Right lobe of liver (tissue), 4 donors: ENCODE data around the gene ANKRD11.

ENCODE experiments used
- CTCF ChIP-seq, 4 donors: fragments of 200-600 bp in 3 of 4; fragments of 450-650 bp in 1 of 4; IDR thresholded peaks; one replicate each; pipeline versions ENCODE4 v1.5.1 to v1.8.0; 2016 to 2022; ENCODE audit warnings: antibody characterized with exemption in 4 of 4, mild to moderate bottlenecking in 2 of 4
- POLR2A ChIP-seq: fragments of 450-650 bp; IDR thresholded peaks from one replicate; pipeline ENCODE4 v1.6.1; 2017; ENCODE audit warnings: antibody characterized with exemption, mild to moderate bottlenecking
- donor health status: DM: no; HTN: no; CAD: no.
- donor health status: DM: no; HTN: no; CAD: no.
- donor health status: DM: no; HTN: yes; CAD: no.

- TF ChIP-seq CTCF (IDR thresholded peaks at IDR 0.05) (no peak), POLR2A (peak; percentile 97)
These were observed at the start of gene ANKRD11 for GRCh38 chr16:89490439-89491237.
